AG20443 (cell line): ENCODE results near the gene TLE1.
A peak's percentile ranks its signal among the peaks of the same experiment; 100 is the strongest.
"Not testable (repeated sequence)": the region's sequence is repeated elsewhere in the genome, so short reads cannot be mapped to it uniquely, and the experiment has no call there.

Experiments used
- DNase-seq: peaks from one replicate; pipeline ENCODE4 v3.0.0; 2012; ENCODE audit warnings: low spot score, mixed read lengths

TLE1 gene

DNA sequence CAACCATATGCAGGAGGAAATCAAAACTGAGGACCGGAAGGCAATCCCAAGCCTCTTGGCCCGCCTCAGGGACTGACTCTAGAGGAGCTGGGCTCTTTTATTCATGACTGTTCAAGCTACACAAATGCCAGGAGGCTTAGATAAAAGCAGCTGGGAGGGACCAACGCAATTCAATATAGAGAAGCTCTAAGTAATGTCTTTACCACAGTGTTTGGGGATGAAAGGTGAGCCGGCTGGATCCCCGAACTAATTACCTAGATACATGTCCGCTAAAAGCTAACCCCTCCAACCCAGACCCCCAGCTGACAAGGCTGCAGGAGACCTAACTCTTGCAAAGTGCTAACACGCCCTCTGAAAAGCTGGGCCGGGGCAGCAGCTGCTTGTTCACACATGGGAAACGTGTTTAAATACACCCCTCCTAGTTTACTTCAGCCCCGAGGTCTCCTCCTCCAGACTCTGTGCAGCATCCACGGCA, 67.5 kb downstream of the TLE1 start:
- no peak for DNase-seq

DNA sequence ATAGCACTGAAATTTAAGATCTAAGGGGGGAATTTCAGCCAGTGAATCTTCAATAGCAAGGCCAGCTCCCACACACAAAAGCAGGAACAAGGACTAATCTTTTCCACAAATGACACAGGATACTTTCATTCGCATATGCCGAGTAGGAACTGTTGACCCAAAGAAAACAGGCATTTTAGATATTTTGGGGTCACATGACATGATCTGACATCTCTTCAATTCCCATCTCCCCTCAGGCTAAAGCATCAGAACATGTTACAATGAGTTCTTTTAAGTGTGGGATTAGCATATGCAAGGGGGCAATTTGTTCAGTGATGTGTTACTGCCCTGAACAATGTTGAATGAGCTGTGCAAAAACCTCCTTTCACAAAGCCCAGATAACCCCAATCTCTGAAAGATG, 68.2 kb downstream of the TLE1 start:
- DNase-seq: no peak

DNA sequence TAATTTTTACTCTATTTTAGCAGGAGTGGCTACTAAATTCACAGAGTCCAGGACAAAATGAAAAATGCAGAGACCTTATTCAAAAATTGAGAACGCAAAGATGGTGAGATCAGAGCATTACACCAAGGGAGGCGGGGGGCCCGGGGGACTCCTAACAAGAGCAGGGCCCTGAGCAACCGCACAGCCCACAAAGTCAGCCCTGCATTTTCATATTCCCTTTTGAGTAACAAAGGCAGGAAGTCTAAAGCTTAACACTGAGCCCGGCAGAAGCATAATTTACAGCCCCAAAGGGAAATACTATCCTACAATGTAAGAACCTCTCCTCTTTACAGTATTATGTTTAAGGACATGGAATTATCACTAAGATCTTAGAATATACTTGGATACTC, 69.4 kb downstream of the TLE1 start:
- no peak for DNase-seq

DNA sequence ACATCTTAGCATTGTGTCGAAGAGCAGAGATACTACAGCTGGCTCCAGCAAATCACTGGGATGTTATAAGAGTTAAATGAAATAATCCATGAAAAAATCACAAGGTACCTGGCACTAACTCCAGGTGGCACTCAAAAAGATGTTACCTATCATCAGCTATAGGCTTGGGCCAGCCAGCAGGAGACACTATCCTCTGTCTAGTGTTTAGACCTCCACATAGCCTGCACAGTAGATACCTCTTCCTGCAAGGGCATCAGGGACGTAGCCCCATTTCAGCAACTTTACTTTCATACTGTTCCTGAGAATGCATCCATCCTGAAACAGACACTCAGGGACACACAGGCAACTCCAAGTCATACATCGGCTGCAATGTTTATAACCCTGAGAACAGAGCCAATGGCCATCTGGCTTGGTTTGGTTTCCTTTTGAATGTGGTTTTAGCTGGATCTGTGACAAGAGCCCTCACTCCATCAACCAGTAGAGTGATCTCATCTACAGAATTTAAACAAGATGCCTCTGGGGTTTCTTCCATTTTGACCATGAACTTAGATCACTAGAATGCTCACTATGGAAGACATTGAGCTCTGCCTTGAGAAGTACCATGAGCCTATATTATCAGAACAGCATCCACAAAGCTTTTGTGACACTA, 69.9 kb downstream of the TLE1 start:
- peak; percentile 71 for DNase-seq

DNA sequence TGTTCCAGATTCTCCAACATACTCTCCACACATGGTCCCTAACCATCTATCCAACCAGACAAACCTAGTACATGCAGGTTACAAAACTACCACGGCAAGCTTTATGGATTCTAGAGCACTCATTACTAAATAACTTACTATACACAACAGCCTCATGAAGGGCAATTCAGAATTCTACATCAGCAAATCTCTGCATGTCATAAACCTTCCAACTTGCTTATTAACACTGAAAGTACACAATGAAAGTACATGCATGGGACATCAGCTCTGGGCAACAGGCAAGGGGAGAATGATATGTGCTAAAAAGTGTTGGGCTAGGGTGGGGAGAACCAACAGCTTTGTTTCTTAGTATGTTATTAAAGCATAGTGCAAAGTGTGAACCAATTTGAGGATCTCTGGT, 70.4 kb downstream of the TLE1 start:
- no peak for DNase-seq

DNA sequence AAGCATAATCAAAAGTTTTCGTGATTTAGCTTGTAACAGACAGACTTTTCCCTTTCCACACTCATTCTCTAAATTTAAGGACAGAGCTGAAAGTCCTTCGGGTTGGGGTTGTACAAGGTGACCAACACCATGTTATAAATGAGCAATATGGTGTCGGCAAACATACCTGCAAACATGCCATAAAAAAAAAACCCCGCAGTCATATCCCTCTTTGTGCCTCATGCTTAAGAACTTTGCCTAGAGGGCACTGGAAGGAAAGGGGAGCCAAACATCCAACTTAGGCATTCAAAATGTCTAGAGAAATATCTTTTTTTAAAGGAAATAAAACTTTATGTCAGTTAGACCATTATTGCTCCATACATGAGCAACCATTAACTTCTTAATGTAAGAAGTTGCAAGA, 73.2 kb downstream of the TLE1 start:
- DNase-seq: no peak

DNA sequence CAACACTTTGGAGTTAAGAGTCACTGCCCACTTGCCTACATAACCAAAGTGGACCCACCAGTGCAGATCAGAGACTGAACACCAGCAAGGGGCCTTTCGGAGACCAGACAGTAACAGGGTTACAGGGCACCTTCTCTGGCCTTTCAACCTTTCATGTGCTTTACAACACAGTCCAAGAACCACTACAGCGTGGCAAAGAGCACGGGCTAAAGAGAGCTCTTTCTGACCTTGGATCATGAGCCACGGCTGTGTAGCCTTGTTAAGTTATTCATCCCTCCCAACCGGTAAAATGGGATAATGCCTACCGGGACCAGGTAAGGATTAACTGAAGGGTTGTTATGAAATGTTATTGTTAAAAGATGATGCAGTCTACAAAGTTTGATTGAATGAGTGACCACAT, 75.0 kb downstream of the TLE1 start:
- DNase-seq: no peak

DNA sequence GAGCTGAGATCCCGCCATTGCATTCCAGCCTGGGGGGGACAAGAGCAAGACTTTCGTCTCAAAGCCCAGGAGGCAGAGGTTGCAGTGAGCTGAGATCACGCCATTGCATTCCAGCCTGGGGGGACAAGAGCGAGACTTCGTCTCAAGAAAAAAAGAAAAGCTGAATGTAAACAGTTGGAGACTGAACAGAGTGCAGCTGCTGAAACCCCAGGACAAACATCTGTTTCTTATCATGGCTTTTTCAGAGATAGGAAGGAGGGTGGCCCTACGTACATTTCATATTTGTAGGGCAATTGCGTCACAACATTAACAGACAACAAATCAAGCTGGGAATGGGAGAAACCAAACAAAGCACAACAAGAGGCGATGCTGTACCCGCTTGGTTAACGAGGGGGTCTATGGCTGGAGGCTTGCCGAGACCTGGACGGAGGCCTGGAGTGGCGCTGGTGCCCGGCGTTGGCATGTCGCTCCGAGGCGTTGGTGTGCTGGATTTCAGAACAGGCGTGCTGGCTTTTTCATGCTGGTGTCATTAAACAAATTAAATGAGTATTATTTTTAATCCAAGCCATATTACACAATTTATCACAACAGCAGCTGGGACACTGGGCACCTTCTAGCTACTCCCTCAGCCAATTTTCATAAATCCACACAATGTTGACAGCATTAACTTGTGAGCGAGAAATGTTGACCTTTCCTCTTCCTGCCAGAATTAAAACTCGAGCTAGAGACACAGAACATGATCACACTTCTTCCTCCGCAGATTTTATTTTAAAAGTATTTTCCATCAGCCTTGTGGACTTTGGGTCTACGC, 76.1 kb downstream of the TLE1 start:
- DNase-seq: peak; percentile 55

DNA sequence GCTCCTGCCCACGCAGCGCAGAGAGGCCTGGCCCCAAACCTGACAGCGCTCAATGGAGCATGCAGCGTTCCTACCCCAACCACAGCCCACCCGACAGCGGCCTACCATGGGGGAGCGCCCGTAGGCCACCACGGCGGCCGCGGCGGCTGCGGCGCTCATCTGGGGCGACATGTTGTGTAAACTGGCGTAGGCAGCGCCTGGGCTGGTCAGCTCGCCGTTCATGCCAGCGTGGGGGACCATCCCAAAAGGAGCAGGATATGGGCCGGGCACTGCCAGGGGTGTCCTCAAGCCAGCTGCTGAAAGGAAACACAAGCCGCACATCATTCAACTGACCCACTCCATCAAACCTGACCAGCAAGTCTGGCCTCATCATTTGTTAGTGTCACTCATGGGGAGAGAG, 77.7 kb downstream of the TLE1 start:
- no peak for DNase-seq

DNA sequence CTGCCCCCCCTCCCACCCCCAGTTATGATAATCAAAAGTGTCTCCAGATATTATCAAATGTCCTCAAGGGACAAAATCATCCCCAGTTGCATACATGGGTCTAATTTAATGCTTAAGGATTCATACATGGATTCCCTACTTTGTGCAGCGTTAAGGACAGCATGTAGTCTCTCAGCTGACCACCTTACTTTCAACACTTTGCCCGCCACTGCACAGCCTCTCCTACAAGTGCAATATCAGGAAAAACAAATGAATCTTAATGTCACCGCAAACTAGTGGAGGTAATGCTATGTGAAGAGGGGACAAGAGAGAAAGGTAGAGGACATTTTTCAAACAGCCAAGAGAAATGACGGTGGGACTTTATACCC, 78.6 kb downstream of the TLE1 start:
- DNase-seq: no peak

DNA sequence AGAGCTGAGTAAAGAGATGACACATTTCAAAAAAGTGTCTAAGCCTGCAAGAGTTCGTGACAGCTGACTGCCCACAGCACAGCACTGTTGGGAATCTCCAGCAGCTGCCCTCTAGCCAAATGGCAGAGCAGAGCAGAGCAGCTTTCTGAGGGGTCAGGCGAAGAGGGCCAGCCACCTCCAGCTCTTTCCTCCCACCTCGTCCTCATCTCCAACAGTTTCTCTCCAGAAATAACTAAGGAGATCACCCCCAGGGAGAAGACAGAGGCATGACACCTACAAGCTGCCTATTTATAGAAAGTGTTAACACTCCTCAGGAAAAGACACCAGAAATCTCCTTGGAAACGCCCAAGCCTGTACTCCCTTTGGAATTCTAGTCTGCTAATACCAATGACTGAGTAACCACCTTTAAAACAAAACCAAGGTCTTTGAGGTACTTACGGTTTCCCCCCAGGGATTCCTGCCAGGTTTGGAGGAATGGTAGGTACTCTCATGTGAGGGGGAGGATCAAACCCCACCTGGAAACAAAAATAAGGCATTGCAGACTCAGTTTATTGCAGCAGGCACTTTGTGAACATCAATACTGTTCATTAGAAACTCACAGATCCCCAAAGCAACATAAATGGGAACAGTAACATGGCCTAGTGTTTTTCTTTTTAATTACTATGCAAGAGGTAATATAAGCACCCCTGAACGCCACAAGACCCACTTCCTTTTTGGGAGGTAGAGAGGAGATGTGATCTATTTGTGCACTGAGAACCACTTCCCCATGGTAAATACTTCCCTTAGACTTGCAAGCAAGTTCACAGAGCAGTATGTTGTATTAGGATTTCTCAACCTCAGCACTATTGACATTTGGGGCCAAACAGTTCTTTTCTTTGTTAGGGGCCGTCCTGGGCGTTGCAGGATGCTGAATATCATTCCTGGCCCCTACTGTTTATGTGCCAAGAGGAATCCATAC, 79.3 kb downstream of the TLE1 start:
- peak; percentile 54 for DNase-seq

DNA sequence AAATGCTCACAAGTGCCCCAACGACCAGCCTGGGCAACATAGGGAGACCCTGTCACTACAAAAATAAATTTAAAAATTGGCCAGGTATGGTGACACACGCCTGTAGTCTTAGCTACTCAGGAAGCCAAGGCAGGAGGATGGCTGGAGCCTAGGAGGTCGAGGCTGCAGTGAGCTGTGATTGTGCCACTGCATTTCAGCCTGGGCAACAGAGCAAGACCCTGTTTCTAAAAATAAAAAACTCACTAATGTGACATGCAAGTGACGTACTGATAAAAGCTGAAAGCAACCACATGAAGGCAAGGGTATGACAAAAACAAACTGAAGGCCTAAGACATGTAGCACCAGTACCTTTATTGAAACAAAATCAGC, 81.1 kb downstream of the TLE1 start:
- DNase-seq: no peak

DNA sequence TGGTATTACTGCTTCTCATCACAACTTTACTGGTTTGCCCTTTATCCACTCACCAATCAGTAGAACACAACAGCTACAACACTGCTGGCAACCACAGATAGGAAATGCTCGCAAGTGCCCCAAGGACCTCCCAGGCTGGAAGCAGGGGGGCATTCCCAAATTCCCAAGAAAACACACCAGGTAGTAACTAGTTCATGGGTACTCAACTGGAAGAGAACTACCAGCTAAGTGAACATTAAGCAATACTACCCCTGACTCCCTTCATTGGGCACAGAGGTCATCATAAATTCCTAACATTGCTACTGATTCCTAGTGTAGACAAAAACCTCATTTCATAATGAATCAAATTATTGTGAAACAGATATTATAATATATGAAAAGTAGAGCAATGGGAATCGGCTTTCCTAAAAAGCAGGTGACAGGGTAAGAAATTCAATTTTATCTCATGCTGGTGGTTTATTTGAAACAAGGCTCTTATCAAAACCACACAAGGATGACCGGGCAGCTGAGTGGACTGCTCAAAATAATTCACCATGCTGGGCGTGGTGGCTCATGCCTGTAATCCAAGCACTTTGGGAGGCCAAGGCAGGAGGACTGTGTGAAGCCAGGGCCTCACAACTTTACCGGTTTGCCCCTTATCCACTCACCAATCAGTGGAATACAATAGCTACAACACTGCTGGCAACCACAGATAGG, 81.6 kb downstream of the TLE1 start:
- DNase-seq: no peak

DNA sequence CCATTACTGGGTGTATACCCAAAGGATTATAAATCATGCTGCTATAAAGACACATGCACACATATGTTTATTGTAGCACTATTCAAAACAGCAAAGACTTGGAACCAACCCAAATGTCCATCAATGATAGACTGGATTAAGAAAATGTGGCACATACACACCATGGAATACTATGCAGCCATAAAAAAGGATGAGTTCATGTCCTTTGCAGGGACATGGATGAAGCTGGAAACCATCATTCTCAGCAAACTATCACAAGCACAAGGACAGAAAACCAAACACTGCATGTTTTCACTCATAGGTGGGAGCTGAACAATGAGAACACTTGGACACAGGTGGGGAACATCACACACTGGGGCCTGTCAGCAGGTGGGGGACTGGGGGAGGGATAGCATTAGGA, 83.1 kb downstream of the TLE1 start:
- not testable (repeated sequence) for DNase-seq

DNA sequence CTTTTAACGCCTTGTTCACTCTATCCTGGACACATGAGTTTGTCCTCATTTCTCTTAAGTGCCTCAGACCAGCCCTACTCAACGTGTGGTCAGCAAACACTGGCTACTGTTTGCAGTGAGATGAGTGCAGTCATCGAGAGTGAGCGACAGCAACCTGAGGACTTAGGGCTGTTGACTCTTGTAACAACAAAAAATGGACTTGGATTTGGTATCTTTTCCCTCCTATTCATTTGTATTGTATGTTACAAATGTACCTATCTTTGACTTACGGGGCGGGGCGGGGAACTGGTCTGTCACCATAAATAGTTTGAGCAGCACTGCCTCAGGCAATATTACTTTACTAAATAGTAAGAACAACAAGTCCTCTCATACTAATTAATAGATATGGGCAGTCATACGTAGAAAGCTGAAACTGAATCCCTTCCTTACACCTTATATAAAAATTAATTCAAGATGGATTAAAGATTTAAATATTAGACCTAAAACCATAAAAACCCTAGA, 84.1 kb downstream of the TLE1 start:
- no peak for DNase-seq

DNA sequence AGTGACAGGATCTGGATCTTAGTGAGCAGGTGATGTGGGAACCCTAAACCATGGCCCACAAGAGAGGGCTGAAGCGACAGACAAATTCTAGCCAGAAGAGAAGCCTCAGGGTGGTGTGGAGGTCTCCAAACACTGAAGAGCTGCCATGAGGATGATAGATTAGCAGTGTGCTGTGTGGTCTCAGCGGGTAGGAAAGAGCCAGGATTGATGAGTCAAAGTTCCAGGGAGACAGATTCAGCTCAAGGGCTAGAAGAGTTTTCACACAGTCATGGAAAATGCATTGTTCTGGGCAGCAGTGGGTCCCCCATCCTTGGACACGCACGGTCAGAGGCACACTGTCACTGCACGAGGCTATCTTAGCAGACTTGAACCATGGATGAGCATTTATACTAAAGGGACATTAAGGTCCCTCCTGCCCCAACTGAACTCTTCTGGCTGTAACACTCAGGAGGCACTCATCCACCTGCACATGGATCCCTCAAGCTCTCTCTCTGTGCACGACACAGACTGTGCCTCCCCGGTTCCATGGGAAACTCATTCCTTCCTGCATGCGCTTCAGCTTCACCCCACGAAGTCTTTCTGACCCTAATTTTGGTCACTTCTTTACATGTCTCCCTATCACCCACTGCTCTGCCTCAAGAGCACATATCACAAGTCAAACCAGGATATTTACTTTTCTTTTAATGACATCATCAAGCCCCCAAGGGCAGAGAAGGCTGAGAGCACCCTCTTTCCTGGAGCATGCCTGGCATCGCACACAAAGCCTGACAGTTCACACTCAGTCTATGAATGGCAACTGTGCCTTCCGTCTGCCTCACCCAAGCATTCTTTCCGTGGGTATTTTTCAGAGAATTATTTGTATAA, 84.8 kb downstream of the TLE1 start:
- no peak for DNase-seq

DNA sequence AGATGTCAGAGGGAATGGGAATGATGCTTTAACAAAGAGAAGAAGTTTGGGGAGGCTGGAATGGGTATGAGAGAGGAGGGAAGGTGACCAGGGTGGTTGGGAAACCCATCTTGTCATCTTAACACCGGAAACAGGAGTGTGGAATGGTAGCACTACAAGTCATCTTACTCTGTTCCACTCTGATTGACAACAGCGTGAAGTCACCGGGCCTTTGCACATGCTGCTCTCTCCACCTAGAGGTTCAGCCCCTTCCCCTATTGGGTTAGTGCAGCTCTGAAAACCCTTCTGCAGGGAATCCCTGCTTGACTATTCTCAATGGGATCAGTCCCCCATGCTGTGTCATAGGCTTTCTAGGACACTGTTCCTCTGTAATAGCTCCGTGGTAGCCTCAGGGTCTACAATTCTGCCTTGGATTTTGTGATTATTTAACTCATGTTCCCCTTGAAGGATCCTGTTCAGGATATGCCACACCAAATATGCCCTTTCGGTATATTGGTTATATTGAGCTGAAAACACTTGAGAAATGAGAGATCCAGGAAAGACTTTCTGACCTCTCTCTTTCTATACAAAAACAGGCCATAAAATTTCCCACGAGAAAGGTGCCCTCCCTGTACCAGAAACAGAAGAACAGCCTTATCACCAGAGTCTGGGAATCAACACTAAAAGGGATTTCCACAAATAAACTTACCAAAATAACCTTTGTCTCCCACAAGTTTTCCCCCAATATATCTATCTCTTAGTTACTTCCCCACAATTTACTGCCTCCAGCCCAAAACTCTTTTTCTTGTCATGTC, 86.3 kb downstream of the TLE1 start:
- DNase-seq: no peak

DNA sequence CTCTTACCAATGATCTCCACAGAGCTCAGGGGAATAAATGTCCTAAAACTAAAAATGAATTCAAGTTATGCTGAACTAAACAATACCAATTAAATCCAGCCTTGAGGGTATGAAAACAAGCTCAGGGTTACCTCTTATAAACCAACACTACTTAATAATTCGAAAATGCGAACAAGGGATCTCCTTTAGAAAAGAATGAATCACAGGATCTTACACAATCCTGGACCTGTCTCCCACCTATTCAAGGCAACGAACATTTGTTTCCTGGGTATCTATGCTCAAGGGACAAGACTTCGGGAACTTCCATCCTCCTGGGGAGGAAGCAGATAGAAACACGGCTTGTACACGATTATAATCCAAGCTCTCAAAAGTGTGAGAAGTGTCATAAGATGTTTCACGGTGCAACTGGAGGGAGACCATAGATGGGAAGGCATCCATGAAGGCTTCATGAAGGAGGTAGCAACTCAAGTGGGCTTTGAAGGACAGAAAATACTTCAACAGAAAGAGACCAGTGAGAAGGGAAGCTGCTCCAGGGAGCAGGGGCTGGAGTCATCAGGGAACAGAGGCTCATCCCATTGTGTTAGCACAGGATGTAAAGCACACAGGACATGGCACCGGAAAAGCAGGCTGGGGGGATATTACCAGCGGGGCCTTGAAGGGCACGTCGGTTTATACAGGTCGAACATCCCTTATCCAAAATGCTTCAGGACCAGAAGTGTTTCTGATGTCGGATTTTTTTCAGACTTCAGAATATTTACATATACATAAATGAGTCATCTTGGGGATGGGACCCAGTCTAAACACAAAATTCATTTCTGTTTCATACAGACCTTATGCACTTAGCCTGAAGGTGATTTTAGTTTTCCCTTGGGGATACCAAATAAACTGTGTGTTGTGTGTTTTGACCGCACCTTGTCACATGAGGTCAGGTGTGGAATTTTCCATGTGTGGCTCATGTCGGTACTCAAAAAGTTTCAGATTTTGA, 87.4 kb downstream of the TLE1 start:
- DNase-seq: no peak

DNA sequence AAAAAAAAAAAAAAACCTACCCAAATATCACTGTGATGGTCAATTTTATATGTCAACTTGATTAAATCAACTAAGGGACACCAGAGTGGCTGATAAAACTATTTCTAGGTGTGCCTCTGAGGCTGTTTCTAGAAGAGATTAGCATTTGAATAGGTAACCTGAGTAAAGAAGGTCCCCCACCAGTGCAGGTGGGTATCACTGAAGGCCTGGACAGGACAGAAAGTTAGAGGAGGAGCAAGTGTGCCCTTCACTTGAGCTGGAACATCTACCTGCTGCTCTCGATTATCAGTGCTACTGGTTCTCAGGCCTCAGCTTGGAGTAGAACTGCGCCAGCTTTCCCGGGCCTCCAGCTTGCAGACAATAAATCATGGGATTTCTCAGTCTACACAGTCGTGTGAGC, 88.7 kb downstream of the TLE1 start:
- DNase-seq: no peak
